ENCODE data around the gene PDE7B.

Gene PDE7B

GRCh38 chr6:135830452-135830881 lies 21.0 kb upstream of the PDE7B start:
- no peaks in the 10 kb centered on the region for H3K4me1 Mint-ChIP-seq
- no peak for DNase-seq

GRCh38 chr6:135831016-135831415 lies 20.5 kb upstream of the PDE7B start:
- H3K4me3 Mint-ChIP-seq, result no peak overlapping the region
- H3K27me3 Mint-ChIP-seq, result peaks cover 17% of the 10 kb centered on the region
- no peak for DNase-seq
- CTCF ChIA-PET, result no interaction called here
- H3K36me3 Mint-ChIP-seq, result no peaks in the 10 kb centered on the region
- H3K9me3 Mint-ChIP-seq, result no peaks in the 10 kb centered on the region
- no peaks in the 10 kb centered on the region for H3K4me1 Mint-ChIP-seq
- H3K27ac Mint-ChIP-seq, result no peak overlapping the region

More at GRCh38 chr6:135830452-135830881, 21.0 kb upstream of the PDE7B start:
- CTCF ChIA-PET, result interaction anchor here (0.7 kb wide), 1 partner anchor 26 kb away, joined by 3 read pairs; no protein-coding TSS in a partner anchor
- Mint-ChIP-seq H3K27me3 (peaks cover 17% of the 10 kb centered on the region), H3K36me3 (no peaks in the 10 kb centered on the region), H3K4me3 (no peak overlapping the region), H3K27ac (no peak overlapping the region), H3K9me3 (no peaks in the 10 kb centered on the region)

GRCh38 chr6:135832166-135832565 lies 19.3 kb upstream of the PDE7B start:
- Mint-ChIP-seq H3K27ac (no peak overlapping the region), H3K4me1 (peaks cover 2% of the 10 kb centered on the region), H3K27me3 (peaks cover 17% of the 10 kb centered on the region), H3K9me3 (no peaks in the 10 kb centered on the region), H3K36me3 (no peaks in the 10 kb centered on the region), H3K4me3 (no peak overlapping the region)
- CTCF ChIA-PET, result interaction anchor here (0.8 to 1.4 kb wide), 2 partner anchors 71 to 78 kb away, joined by 3 read pairs; no protein-coding TSS in a partner anchor
- DNase-seq, result no peak

GRCh38 chr6:135833771-135834170 lies 17.7 kb upstream of the PDE7B start:
- Mint-ChIP-seq H3K36me3 (no peaks in the 10 kb centered on the region), H3K27me3 (peaks cover 17% of the 10 kb centered on the region), H3K4me3 (no peak overlapping the region), H3K27ac (no peak overlapping the region), H3K4me1 (peaks cover 9% of the 10 kb centered on the region), H3K9me3 (no peaks in the 10 kb centered on the region)
- CTCF ChIA-PET, result no interaction called here
- no peak for DNase-seq

- Mint-ChIP-seq H3K27ac (no peak overlapping the region), H3K4me3 (no peak overlapping the region), H3K27me3 (peaks cover 21% of the 10 kb centered on the region), H3K36me3 (no peaks in the 10 kb centered on the region), H3K4me1 (peaks cover 9% of the 10 kb centered on the region), H3K9me3 (no peaks in the 10 kb centered on the region)
- DNase-seq, result no peak
- CTCF ChIA-PET, result no interaction called here
These were observed 13.6 kb upstream of the PDE7B start for GRCh38 chr6:135837735-135838449.

GRCh38 chr6:135839121-135839520 lies 12.4 kb upstream of the PDE7B start:
- no peak overlapping the region for H3K4me3 Mint-ChIP-seq
- DNase-seq, result no peak
- peaks cover 9% of the 10 kb centered on the region for H3K4me1 Mint-ChIP-seq
- H3K27me3 Mint-ChIP-seq, result peaks cover 14% of the 10 kb centered on the region
- H3K9me3 Mint-ChIP-seq, result no peaks in the 10 kb centered on the region
- no peaks in the 10 kb centered on the region for H3K36me3 Mint-ChIP-seq
- CTCF ChIA-PET, result no interaction called here
- no peak overlapping the region for H3K27ac Mint-ChIP-seq

DNA sequence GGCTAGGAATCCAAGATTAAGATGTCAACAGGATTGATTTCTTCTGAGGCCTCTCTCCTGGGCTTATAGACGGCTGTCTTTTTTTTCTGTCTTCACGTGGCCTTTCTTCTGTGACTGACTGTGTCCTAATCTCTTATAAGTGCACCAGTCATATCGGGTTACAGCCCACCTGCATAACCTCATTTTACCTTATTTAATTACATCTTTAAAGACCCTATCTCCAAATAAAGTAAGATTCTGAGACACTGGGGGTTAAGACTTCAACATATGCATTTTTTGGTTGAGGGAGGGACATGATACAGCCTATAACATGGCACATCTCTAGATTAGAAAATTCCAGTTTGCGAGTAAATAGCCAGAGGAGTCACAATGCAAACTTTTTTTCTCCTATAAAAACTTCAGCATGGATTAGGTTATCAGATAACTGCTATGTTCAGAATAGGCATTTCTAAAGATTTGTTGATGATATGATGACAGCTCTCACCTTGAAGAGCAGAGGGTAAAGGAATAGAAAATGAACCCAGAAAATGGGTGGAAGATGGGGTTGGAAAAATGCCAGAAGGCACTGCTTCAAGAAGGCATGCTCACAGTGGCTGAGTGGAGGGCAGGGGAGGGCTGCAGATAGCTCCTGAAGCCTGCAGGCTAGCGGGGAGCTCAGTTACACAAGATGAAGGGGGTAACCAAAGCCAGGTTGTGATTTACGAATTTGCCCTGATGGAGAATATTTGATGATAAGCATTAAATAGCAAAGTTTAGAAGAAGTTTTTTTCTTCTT lies 8.7 kb upstream of the PDE7B start:
- Mint-ChIP-seq H3K9me3 (no peaks in the 10 kb centered on the region), H3K27ac (no peak overlapping the region), H3K4me3 (no peak overlapping the region), H3K4me1 (no peaks in the 10 kb centered on the region), H3K36me3 (no peaks in the 10 kb centered on the region), H3K27me3 (peaks cover 4% of the 10 kb centered on the region)
- CTCF ChIA-PET, result interaction anchor here (0.9 kb wide), 1 partner anchor 68 kb away, joined by 3 read pairs; no protein-coding TSS in a partner anchor
- no peak for DNase-seq

GRCh38 chr6:135850882-135851281 lies 619 bp upstream of the PDE7B start:
- H3K4me3 Mint-ChIP-seq, result no peak overlapping the region
- DNase-seq, result no peak
- H3K36me3 Mint-ChIP-seq, result no peaks in the 10 kb centered on the region
- H3K27ac Mint-ChIP-seq, result no peak overlapping the region
- peaks cover 29% of the 10 kb centered on the region for H3K4me1 Mint-ChIP-seq
- CTCF ChIA-PET, result interaction anchor here (1.4 to 2.0 kb wide), 4 partner anchors 30 to 61 kb away, joined by 4 to 9 read pairs (median 4); no protein-coding TSS in a partner anchor
- no peaks in the 10 kb centered on the region for H3K9me3 Mint-ChIP-seq
- H3K27me3 Mint-ChIP-seq, result peaks cover 3% of the 10 kb centered on the region

- CTCF ChIA-PET, result interaction anchor here (0.7 to 2.0 kb wide), 4 partner anchors 23 to 317 kb away, joined by 3 to 5 read pairs (median 4); no protein-coding TSS in a partner anchor
- no peak for DNase-seq
- Mint-ChIP-seq H3K9me3 (no peaks in the 10 kb centered on the region), H3K4me3 (peak overlapping the region; percentile 45), H3K27ac (no peak overlapping the region), H3K27me3 (peaks cover 3% of the 10 kb centered on the region), H3K36me3 (no peaks in the 10 kb centered on the region), H3K4me1 (peaks cover 29% of the 10 kb centered on the region)
These were observed 1.2 kb downstream of the PDE7B start for GRCh38 chr6:135852746-135853145.

DNA sequence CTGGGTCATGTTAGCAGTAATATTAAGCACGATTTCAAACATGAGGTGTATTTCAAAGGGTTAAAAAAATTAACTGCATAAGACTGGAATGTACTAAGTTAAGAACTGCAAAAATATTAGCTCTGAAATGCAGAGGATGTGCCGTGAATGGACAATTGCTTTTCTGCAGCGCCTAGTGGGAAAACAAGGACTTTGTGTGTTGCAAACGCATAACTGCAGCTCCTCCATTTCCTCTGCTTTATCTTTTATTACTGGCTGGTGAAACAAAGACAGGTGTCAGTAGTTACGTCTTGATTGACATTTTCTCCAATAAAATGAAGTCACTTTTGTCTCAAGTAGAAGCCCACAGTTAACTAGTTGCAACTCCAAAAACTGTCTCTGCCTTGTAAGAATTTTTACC lies 1.7 kb downstream of the PDE7B start:
- CTCF ChIA-PET, result interaction anchor here (1.0 to 1.2 kb wide), 2 partner anchors 39 to 317 kb away, joined by 3 read pairs; no protein-coding TSS in a partner anchor
- peak overlapping the region; percentile 23 for H3K4me3 Mint-ChIP-seq
- H3K9me3 Mint-ChIP-seq, result no peaks in the 10 kb centered on the region
- H3K27ac Mint-ChIP-seq, result no peak overlapping the region
- peaks cover 3% of the 10 kb centered on the region for H3K27me3 Mint-ChIP-seq
- DNase-seq, result no peak
- H3K4me1 Mint-ChIP-seq, result peaks cover 29% of the 10 kb centered on the region
- H3K36me3 Mint-ChIP-seq, result no peaks in the 10 kb centered on the region

- DNase-seq, result no peak
- Mint-ChIP-seq H3K4me1 (peaks cover 29% of the 10 kb centered on the region), H3K27ac (no peak overlapping the region), H3K27me3 (peaks cover 3% of the 10 kb centered on the region), H3K36me3 (no peaks in the 10 kb centered on the region), H3K9me3 (no peaks in the 10 kb centered on the region), H3K4me3 (no peak overlapping the region)
- CTCF ChIA-PET, result interaction anchor here (1.0 kb wide), 2 partner anchors 38 to 56 kb away, joined by 3 read pairs; no protein-coding TSS in a partner anchor
These were observed 2.5 kb downstream of the PDE7B start for GRCh38 chr6:135853986-135854385.

DNA sequence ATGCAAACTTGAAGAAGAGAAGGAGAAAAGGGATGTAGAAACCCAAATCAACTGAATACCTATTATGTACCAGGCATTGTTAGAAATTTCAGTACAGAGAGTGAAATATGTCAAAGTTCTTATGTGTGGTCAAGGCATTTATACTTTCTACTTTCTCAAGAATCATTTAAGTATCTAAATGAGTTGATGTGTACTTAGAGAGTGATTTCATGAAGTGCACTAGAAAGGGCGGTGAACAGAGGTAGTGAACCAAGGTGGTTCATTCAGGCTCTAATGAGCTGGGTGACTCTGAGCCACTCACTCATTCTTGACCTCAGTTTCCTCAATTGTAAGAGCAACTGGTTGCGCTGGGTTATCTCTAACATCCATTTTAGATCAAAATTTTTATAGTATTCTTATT lies 3.3 kb downstream of the PDE7B start:
- peaks cover 3% of the 10 kb centered on the region for H3K27me3 Mint-ChIP-seq
- no peaks in the 10 kb centered on the region for H3K36me3 Mint-ChIP-seq
- no peak overlapping the region for H3K27ac Mint-ChIP-seq
- no peak overlapping the region for H3K4me3 Mint-ChIP-seq
- no peak for DNase-seq
- peaks cover 29% of the 10 kb centered on the region for H3K4me1 Mint-ChIP-seq
- no peaks in the 10 kb centered on the region for H3K9me3 Mint-ChIP-seq
- CTCF ChIA-PET, result interaction anchor here (1.0 kb wide), 2 partner anchors 55 kb away, joined by 3 read pairs; no protein-coding TSS in a partner anchor

GRCh38 chr6:135858931-135859330 lies 7.4 kb downstream of the PDE7B start:
- no peak overlapping the region for H3K27ac Mint-ChIP-seq
- no peak overlapping the region for H3K4me3 Mint-ChIP-seq
- no peaks in the 10 kb centered on the region for H3K36me3 Mint-ChIP-seq
- H3K27me3 Mint-ChIP-seq, result no peaks in the 10 kb centered on the region
- no peaks in the 10 kb centered on the region for H3K9me3 Mint-ChIP-seq
- H3K4me1 Mint-ChIP-seq, result no peaks in the 10 kb centered on the region
- CTCF ChIA-PET, result no interaction called here
- no peak for DNase-seq

GRCh38 chr6:135860361-135860760 lies 8.9 kb downstream of the PDE7B start:
- no peaks in the 10 kb centered on the region for H3K27me3 Mint-ChIP-seq
- H3K4me3 Mint-ChIP-seq, result no peak overlapping the region
- H3K4me1 Mint-ChIP-seq, result no peaks in the 10 kb centered on the region
- peaks cover 3% of the 10 kb centered on the region for H3K36me3 Mint-ChIP-seq
- H3K27ac Mint-ChIP-seq, result no peak overlapping the region
- no peaks in the 10 kb centered on the region for H3K9me3 Mint-ChIP-seq
- DNase-seq, result no peak
- CTCF ChIA-PET, result no interaction called here
